Neural progenitor cell (in vitro differentiated cells): Measurements from ENCODE around the gene GABBR2. TPM values are rescaled to one million over a fixed set of nuclear protein-coding genes. Genes with fewer than 3 reads are reported as not detected.

Source experiments
- DNase-seq: peaks from one replicate; pipeline ENCODE4 v3.0.0-alpha.2; 2016; ENCODE audit warnings: low spot score
- H2AFZ ChIP-seq: fragments of 200-600 bp; sonication (generic); replicated peaks from 2 replicates; pipeline ENCODE4 v1.6.1; 2016; ENCODE audit warnings: antibody characterized with exemption
- H3F3A ChIP-seq: fragments of 200-600 bp; sonication (generic); 2 replicates; pipeline ENCODE4 v1.6.1; 2016; ENCODE audit warnings: antibody characterized with exemption, low read depth
- H3K27ac ChIP-seq: fragments of 200-600 bp; sonication (generic); 2 replicates; pipeline ENCODE4 v1.5.1; 2016; ENCODE audit warnings: mild to moderate bottlenecking
- H3K27me3 ChIP-seq: fragments of 200-600 bp; sonication (generic); 2 replicates; pipeline ENCODE4 v1.6.1; 2016; ENCODE audit warnings: mild to moderate bottlenecking, moderate library complexity
- H3K36me3 ChIP-seq: fragments of 200-600 bp; sonication (generic); 2 replicates; pipeline ENCODE4 v1.5.1; 2016
- H3K4me1 ChIP-seq: fragments of 200-600 bp; sonication (generic); 2 replicates; pipeline ENCODE4 v1.6.1; 2016; ENCODE audit warnings: mixed run types
- H3K4me2 ChIP-seq: fragments of 200-600 bp; sonication (generic); 2 replicates; pipeline ENCODE4 v1.6.1; 2016
- H3K4me3 ChIP-seq: fragments of 200-600 bp; sonication (generic); 2 replicates; pipeline ENCODE4 v1.5.1; 2016
- H3K79me2 ChIP-seq: fragments of 200-600 bp; sonication (generic); 2 replicates; pipeline ENCODE4 v1.6.1; 2016; ENCODE audit warnings: low read depth
- H3K9ac ChIP-seq: fragments of 200-600 bp; sonication (generic); 2 replicates; pipeline ENCODE4 v1.6.1; 2016
- H3K9me3 ChIP-seq: fragments of 200-600 bp; sonication (generic); 2 replicates; pipeline ENCODE4 v1.5.1; 2016; ENCODE audit warnings: low read depth
- H4K20me1 ChIP-seq: fragments of 200-600 bp; sonication (generic); 2 replicates; pipeline ENCODE4 v1.6.1; 2016; ENCODE audit warnings: low read depth
- H3K27ac Mint-ChIP-seq: 3 replicates; pipeline ENCODE4 v1.8.0; 2021; ENCODE audit warnings: mixed read lengths
- H3K27me3 Mint-ChIP-seq: 2 replicates; pipeline ENCODE4 v1.8.0; 2022; ENCODE audit warnings: low read depth, mild to moderate bottlenecking, inconsistent platforms, moderate library complexity, mixed read lengths; ENCODE audit not compliant: insufficient read depth
- H3K36me3 Mint-ChIP-seq: 3 replicates; pipeline ENCODE4 v1.8.0; 2021; ENCODE audit warnings: mixed read lengths
- H3K4me1 Mint-ChIP-seq: 3 replicates; pipeline ENCODE4 v1.8.0; 2021; ENCODE audit warnings: mixed read lengths
- H3K4me3 Mint-ChIP-seq: 3 replicates; pipeline ENCODE4 v1.8.0; 2021; ENCODE audit warnings: mild to moderate bottlenecking, moderate library complexity, mixed read lengths
- H3K9me3 Mint-ChIP-seq: 3 replicates; pipeline ENCODE4 v1.8.0; 2020; ENCODE audit warnings: mixed read lengths
- EZH2 ChIP-seq: fragments of 200-600 bp; sonication (generic); IDR thresholded peaks from 2 replicates; pipeline ENCODE4 v1.6.1; 2017; ENCODE audit warnings: antibody characterized with exemption, mild to moderate bottlenecking, moderate library complexity
- EZH2phosphoT487 ChIP-seq: fragments of 200-600 bp; sonication (generic); IDR thresholded peaks from 2 replicates; pipeline ENCODE4 v1.6.1; 2017; ENCODE audit warnings: antibody characterized with exemption
- total RNA-seq: library from RNA; depleted of rRNA; stranded (reverse); fragments of >200 nt; gene quantifications from 2 replicates; pipeline ENCODE4 v1.2.3, GENCODE V29; 2015; ENCODE audit warnings: low replicate concordance
- TF ChIP-seq, protein P1 (sequence below): fragments of 200-600 bp; sonication (generic); IDR thresholded peaks from 2 replicates; pipeline ENCODE4 v1.5.1; 2017; ENCODE audit warnings: antibody characterized with exemption, mild to moderate bottlenecking

GABBR2 gene
- total RNA-seq, 1 donor from 2014 or later, result not detected

DNA sequence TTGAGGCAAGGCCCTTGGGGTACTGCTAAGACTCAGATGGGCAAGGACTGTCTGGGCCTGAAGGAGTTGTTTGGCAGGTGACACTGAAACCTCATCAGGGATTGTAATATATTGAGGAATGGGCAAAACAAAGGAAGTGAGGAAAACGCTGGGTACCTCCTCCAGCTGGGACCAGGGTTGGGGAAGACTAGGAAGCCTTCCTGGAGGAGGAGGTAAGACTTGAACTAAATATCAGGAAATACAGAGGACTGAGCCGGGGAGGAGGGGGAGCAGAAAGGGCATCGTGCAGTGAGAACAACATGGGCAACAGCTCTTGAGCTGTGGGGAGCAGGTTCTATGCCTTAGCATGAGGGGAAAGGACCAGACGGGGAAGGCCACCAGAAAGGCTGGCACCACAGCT is 144.0 kb downstream of the GABBR2 start:
- H3K27me3 ChIP-seq, result no peaks in the 10 kb centered on the region
- Mint-ChIP-seq H3K36me3 (no peaks in the 10 kb centered on the region), H3K9me3 (no peaks in the 10 kb centered on the region), H3K27me3 (peaks cover 4% of the 10 kb centered on the region), H3K4me3 (no peak overlapping the region), H3K4me1 (peaks cover 16% of the 10 kb centered on the region), H3K27ac (no peak overlapping the region)
- TF ChIP-seq EZH2 (no peak), EZH2phosphoT487 (no peak)
- TF ChIP-seq, protein P1, sequence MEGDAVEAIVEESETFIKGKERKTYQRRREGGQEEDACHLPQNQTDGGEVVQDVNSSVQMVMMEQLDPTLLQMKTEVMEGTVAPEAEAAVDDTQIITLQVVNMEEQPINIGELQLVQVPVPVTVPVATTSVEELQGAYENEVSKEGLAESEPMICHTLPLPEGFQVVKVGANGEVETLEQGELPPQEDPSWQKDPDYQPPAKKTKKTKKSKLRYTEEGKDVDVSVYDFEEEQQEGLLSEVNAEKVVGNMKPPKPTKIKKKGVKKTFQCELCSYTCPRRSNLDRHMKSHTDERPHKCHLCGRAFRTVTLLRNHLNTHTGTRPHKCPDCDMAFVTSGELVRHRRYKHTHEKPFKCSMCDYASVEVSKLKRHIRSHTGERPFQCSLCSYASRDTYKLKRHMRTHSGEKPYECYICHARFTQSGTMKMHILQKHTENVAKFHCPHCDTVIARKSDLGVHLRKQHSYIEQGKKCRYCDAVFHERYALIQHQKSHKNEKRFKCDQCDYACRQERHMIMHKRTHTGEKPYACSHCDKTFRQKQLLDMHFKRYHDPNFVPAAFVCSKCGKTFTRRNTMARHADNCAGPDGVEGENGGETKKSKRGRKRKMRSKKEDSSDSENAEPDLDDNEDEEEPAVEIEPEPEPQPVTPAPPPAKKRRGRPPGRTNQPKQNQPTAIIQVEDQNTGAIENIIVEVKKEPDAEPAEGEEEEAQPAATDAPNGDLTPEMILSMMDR, result no peak
- H3K4me3 ChIP-seq, result no peak overlapping the region
- DNase-seq, result no peak
- H4K20me1 ChIP-seq, result no peaks in the 10 kb centered on the region
- no peak overlapping the region for H3K9ac ChIP-seq
- H3K79me2 ChIP-seq, result no peaks in the 10 kb centered on the region
- peaks cover 12% of the 10 kb centered on the region for H3K4me1 ChIP-seq
- H3K4me2 ChIP-seq, result no peak overlapping the region
- H3K9me3 ChIP-seq, result no peaks in the 10 kb centered on the region
- H3F3A ChIP-seq, result no peaks in the 10 kb centered on the region
- H3K36me3 ChIP-seq, result no peaks in the 10 kb centered on the region
- H2AFZ ChIP-seq, result no peak overlapping the region
- no peak overlapping the region for H3K27ac ChIP-seq

DNA sequence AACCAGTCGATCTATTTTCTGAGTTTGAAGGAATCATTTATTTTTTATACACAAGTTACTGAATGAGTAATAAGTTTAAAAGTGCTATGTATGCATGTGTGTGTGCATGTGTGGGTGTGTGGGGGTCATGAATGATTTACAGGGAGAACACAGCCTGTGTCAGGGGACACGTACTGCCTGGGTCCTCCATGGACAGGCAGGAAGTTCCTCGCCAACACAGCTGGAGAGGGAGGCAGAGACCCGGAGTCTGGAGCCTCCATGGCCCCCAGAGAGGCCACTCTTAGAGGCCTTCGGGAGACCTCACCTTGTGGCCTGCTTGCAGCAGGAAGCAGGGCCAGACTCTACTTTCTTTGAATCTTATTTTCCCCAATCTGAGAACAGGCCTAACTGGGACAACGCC is 144.7 kb downstream of the GABBR2 start:
- Mint-ChIP-seq H3K27me3 (peaks cover 4% of the 10 kb centered on the region), H3K9me3 (no peaks in the 10 kb centered on the region), H3K4me3 (no peak overlapping the region), H3K4me1 (peaks cover 8% of the 10 kb centered on the region), H3K27ac (no peak overlapping the region), H3K36me3 (no peaks in the 10 kb centered on the region)
- Histone ChIP-seq H3K36me3 (no peaks in the 10 kb centered on the region), H3K4me3 (no peak overlapping the region), H3K27ac (no peak overlapping the region), H2AFZ (no peak overlapping the region), H4K20me1 (no peaks in the 10 kb centered on the region), H3K79me2 (no peaks in the 10 kb centered on the region), H3K9me3 (no peaks in the 10 kb centered on the region), H3K9ac (no peak overlapping the region), H3K4me1 (peaks cover 8% of the 10 kb centered on the region), H3F3A (no peaks in the 10 kb centered on the region), H3K27me3 (no peaks in the 10 kb centered on the region), H3K4me2 (no peak overlapping the region)
- DNase-seq, result no peak
- TF ChIP-seq EZH2 (no peak), EZH2phosphoT487 (no peak)
- TF ChIP-seq, protein P1, result no peak

DNA sequence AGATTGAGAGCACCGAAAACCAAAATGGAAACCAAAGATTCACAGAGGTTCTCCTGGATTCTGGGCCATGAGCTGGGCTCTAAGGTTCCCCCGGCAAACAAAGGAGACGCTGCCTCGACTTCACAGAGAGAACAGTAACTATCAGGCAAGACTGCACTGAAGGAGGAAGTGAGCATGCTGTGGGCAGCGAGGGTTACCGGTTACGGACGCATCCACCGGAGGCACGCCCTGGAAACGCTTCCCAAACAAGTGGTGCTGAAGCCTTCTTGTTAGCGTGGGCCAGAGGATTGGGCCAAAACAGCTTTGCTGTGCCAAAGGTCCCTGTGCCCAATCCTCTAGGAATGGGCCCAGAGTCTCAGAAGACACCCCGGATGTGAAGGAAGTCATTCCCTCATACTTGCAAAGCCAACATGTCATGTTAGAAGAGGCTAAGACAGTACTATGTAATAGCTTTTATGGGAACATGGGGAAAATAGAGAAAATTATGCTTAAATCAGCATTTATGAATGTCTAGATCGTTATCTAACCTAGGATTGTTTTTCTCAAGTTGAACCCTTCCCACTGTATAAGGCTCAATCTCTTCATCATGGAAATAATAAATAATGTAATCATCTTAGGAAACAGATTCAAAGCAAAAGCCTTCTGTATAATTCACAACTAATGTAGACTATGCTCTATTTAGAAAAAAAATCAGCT is 145.4 kb downstream of the GABBR2 start:
- Histone ChIP-seq H3K27me3 (no peaks in the 10 kb centered on the region), H3K4me1 (peaks cover 1% of the 10 kb centered on the region), H3K27ac (no peak overlapping the region), H3K4me2 (no peak overlapping the region), H3K9ac (no peak overlapping the region), H3K79me2 (no peaks in the 10 kb centered on the region), H3F3A (no peaks in the 10 kb centered on the region), H3K36me3 (no peaks in the 10 kb centered on the region), H3K4me3 (no peak overlapping the region), H2AFZ (peak overlapping the region; percentile 50), H3K9me3 (no peaks in the 10 kb centered on the region), H4K20me1 (no peaks in the 10 kb centered on the region)
- Mint-ChIP-seq H3K4me1 (peaks cover 3% of the 10 kb centered on the region), H3K4me3 (peak overlapping the region; percentile 33), H3K27ac (no peak overlapping the region), H3K36me3 (no peaks in the 10 kb centered on the region), H3K9me3 (no peaks in the 10 kb centered on the region), H3K27me3 (peaks cover 4% of the 10 kb centered on the region)
- DNase-seq, result no peak
- no peak for TF ChIP-seq EZH2
- TF ChIP-seq, protein P1, result no peak
- no peak for TF ChIP-seq EZH2phosphoT487
